Ramos (cell line): Measurements from ENCODE around the gene ZNF862.
"Not testable (repeated sequence)": the region's sequence is repeated elsewhere in the genome, so short reads cannot be mapped to it uniquely, and the experiment has no call there.

Experiments
- in situ Hi-C: fragments of 300-500 bp; cut with MboI; formaldehyde crosslinking; loops from one replicate; pipeline ENCODE4 v1.14.3; 2022; ENCODE audit warnings: low sequenced_read_pairs; ENCODE audit not compliant: unreplicated experiment

The ZNF862 gene

DNA sequence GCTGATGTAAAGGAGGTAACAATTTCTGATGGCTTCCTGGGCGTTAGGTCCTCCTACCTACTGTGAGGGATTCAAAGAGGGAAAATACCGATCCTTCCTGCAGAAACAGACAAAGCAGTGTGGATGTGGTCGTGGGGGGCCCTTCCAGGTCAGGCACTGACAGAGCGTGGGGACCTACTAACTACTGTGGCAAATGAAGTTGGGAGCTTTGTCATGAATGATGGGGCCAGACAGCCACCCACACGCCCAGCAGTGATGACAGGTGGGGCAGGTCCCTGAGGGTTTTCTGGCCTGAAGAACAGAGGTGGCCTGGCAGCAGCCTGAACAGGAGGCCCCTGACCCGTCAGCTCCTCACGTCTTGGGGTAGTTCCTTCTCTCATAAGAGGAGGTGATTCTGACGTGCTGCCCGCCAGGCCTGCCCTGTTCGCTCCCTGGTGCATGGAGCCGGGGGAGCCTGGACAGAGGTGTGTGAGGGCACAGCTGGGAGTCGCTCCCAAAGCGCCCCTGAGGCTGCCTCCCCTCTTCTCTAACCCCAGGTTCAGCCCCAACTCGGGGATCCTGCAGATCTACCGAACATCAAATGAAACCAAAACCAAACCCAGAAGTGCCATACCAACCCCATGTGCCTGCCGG, 39.8 kb downstream of the ZNF862 start:
- in situ Hi-C loops = no loop called here

DNA sequence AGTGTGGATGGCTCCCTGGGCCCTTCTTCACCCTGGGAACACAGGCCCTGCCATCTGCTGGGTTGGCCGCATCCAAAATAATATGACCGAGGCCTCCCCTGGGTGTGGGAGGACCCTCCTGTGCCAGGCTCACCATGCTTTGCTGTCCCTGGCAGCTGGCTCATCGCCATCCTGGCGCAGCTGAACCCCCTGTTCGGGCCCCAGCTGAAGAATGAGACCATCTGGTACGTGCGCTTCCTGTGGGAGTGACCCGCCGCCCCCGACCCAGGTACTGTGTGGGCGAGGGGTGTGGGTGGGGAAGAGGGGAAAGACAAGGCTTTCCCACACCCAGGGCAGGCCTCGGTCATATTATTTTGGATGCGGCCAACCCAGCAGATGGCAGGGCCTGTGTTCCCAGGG, 40.3 kb downstream of the ZNF862 start:
- in situ Hi-C loops = no loop called here

GRCh38 chr7:149879271-149879743, 41.1 kb downstream of the ZNF862 start:
- in situ Hi-C loops = no loop called here

DNA sequence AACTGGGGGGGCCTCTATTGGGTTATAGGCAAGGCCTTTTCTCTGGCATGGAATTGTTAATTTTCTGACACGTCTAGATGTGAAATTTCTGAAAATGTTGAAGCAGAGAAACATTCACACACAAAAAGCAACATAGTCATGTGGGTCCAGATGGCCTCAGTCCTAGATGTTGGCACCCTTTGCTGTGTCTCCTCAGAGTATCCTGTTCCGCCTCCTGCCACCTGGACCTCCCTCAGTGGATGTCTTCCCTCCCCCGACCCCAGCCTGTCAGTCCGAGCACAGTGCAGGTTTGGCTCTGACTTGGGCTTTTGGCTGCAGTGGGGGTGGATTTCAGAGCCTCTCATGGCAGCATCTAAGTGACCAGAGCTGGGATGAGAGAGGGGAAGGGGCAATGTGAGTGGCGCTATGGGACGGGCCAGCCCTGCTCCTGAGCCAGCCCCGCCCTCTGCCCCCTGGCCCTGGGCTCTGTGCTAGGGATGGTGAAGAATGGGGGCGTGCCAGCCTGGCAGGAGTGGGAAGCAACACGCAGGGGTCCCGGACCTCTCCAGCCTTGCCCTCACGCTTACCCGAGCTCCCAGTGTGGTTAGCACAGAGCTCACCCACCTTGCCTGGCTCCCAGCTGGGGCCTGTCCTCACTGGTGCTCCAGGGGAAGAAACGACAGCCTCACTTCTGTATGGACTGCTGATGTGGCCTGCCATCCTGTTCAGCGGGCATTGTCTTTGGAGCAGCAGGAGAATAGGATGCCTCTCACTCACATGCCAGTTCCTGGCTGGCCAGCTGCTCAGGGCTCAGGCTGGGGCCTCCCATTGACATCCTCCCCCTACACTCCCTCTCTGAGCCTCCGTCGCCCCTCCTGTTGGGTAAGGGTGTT, 41.8 kb downstream of the ZNF862 start:
- in situ Hi-C loops = no loop called here

GRCh38 chr7:149880638-149881311, 42.6 kb downstream of the ZNF862 start:
- in situ Hi-C loops = no loop called here

GRCh38 chr7:149881328-149882247, 43.4 kb downstream of the ZNF862 start:
- in situ Hi-C loops = no loop called here

- in situ Hi-C loops = no loop called here
Observed at GRCh38 chr7:149882248-149883047, 44.3 kb downstream of the ZNF862 start.

- in situ Hi-C loops = no loop called here
Observed at GRCh38 chr7:149883048-149883438, 44.9 kb downstream of the ZNF862 start.

- in situ Hi-C loops = no loop called here
Observed at GRCh38 chr7:149883452-149883861, 45.3 kb downstream of the ZNF862 start.

DNA sequence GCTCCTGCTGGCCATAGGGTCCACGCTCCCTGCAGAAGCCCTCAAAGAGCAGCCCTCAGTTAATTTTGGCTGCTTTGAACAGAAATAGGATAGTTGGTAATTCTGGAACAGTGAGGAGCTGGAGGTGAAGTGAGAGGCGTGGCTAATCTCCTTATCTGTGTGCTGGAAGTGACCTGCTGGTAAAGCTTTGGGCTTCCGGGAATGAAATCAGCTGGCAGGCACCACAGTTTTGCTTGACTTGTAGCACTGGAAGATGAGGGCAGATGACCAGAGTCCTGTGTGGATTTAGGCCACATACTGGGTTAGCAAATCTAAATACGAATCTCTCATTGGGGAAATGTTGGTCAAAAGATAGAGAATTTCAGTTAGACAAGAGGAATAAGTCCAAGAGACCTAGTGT, 45.8 kb downstream of the ZNF862 start:
- in situ Hi-C loops = no loop called here

DNA sequence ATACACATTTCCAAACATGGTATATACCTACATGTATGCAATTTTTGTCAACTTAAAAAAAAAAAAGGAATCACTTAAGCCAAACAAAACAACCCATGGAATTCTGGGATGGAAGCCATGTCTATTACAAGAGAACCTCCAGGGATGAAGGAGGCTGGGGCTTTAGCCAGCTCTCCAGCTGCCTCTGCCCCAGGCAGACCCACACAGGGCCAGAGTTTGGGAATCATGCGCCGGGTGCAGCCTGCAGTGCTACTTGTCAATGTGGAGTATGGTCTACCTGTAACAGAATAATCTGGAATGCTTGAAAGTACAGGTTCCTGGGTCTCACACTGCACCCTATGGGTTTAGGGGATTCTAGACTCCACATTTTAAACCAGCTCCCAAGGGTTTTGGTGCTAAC, 46.4 kb downstream of the ZNF862 start:
- in situ Hi-C loops = no loop called here

GRCh38 chr7:149885191-149886017, 47.2 kb downstream of the ZNF862 start:
- in situ Hi-C loops = no loop called here

- in situ Hi-C loops = no loop called here
Observed at GRCh38 chr7:149886018-149886415, 47.8 kb downstream of the ZNF862 start.

DNA sequence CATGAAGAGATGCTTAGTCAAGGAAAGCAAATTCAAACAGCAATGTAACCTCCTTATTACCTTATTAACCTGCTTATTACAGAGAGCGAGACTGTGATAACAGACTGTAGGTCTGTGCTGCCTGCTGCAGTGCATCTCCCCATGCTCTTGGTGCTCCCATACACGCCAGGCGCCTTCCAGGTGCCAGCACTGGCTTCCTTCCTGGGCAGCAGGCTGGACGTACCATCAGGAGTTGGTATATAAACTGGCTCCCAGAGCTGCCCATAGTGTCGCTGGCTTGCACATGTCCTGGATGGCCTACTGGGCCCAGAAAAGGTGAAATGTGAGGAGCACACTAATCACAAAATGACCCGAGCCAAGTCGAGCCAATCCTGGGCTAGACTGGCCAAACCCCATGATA, 49.1 kb downstream of the ZNF862 start:
- in situ Hi-C loops = no loop called here

DNA sequence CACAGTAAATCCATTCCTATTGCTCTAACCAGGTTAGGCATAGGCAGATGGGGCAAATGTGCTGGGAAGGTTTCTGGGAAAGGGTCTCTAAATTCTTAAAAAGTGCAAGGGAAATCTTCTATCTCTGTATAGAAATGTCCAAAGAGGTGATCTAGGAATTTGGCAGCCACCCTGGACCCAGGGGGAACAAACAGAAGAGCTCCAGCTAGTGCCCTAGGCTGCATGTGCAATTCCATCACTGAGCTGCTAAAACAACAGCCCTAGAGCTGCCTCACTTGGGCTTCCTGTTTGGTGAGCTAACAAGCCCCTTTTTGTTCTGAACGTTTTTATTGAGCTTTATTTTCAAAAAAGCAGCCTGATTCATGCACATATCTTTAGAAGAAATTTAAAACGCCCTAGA, 52.5 kb downstream of the ZNF862 start:
- in situ Hi-C loops = not testable (repeated sequence)

GRCh38 chr7:149894957-149895356, 56.8 kb downstream of the ZNF862 start:
- in situ Hi-C loops = not testable (repeated sequence)

- in situ Hi-C loops = not testable (repeated sequence)
Observed at GRCh38 chr7:149907776-149908376, 69.7 kb downstream of the ZNF862 start.

GRCh38 chr7:149910219-149910618, 72.0 kb downstream of the ZNF862 start:
- in situ Hi-C loops = not testable (repeated sequence)
